GM10266 (cell line): ENCODE data around the gene CMPK1.
A peak's percentile ranks its signal among the peaks of the same experiment; 100 is the strongest.

Experiments
- DNase-seq: peaks from one replicate; pipeline ENCODE4 v3.0.0; 2012; ENCODE audit errors: extremely low spot score
- CTCF ChIP-seq: IDR thresholded peaks from 2 replicates; pipeline ENCODE4 v1.5.1; 2012; ENCODE audit warnings: mild to moderate bottlenecking, low read depth; ENCODE audit not compliant: control insufficient read depth, insufficient read depth; ENCODE audit errors: missing control alignments

Gene CMPK1

GRCh38 chr1:47331875-47332274, 1.7 kb upstream of the CMPK1 start:
- DNase-seq: no peak
- TF ChIP-seq CTCF: no peak

DNA sequence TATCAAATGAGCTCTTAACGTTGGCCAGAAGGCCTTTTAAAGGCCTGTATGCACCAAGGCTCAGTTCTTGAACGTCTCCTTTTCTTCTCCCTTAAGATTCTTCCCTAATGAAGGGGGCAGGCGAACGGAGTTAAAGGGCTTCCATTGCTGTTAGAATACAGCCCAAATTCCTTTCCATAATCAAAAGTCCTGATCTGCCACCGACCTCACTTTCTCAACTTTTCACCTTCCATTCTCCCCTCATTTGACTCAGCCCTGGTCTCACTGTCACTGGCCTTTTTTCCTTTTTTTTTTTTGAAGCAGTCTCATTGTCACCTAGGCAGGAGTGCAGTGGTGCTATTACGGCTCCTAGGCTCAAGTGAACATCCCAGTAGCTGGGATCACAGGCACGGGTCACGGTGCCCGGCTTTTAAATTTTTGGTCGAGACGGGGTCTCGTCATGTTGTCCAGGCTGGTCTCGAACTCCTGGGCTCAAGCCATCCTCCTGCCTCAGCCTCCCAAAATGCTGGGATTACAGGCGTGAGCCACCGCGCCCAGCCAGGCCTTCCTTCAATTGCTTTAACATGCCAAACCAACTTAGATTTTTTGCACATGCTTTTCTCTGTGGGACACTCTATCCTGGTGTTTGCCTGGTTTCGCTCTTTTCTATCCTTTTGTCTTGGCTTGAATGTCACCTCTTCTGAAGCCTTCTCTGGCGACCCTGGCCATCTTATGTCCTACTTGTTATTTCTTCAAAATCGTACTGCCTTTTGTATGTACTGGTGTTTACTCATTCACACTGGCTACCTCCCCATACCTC, 612 bp upstream of the CMPK1 start:
- no peak for DNase-seq
- no peak for TF ChIP-seq CTCF

DNA sequence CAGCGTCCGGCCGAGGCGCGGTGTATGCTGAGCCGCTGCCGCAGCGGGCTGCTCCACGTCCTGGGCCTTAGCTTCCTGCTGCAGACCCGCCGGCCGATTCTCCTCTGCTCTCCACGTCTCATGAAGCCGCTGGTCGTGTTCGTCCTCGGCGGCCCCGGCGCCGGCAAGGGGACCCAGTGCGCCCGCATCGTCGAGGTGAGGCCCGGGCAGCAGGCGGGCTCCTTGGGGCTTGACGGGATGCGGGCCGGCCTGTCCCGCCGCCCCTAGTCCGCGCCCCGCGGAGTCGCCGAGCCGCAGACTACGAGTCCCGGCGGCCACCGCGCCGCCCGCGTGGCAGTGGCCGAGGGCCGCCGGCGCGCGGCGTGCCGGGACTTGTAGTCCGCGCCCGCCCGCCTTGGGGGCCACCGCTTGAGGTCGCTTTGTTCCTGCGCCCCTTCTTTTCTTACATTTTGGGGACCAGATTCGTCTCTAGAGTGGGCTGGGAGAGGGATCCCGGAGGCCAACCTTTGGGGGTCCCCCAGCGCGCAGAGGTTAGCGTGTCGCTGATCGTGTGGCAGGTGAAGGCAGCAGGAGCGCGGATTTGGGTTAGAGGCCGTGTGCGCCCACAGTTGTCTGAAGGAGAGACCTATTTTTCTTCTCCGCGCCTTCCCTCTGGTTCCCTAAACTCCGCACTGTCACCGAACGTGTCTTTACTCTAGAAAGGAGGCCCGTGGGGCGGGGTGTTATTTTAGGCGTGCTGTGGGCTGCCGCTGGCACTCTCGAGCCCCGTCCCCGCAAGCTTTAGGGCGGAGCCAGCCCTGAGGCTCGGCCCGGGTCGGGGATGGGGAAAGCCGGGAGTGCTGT, 553 bp downstream of the CMPK1 start:
- TF ChIP-seq CTCF: peak; percentile 46
- DNase-seq: peak; percentile 93

- no peak for TF ChIP-seq CTCF
- no peak for DNase-seq
These were observed 1.3 kb downstream of the CMPK1 start for GRCh38 chr1:47334765-47335435.

- DNase-seq: no peak
- no peak for TF ChIP-seq CTCF
These were observed 3.8 kb downstream of the CMPK1 start for GRCh38 chr1:47337350-47337749.

DNA sequence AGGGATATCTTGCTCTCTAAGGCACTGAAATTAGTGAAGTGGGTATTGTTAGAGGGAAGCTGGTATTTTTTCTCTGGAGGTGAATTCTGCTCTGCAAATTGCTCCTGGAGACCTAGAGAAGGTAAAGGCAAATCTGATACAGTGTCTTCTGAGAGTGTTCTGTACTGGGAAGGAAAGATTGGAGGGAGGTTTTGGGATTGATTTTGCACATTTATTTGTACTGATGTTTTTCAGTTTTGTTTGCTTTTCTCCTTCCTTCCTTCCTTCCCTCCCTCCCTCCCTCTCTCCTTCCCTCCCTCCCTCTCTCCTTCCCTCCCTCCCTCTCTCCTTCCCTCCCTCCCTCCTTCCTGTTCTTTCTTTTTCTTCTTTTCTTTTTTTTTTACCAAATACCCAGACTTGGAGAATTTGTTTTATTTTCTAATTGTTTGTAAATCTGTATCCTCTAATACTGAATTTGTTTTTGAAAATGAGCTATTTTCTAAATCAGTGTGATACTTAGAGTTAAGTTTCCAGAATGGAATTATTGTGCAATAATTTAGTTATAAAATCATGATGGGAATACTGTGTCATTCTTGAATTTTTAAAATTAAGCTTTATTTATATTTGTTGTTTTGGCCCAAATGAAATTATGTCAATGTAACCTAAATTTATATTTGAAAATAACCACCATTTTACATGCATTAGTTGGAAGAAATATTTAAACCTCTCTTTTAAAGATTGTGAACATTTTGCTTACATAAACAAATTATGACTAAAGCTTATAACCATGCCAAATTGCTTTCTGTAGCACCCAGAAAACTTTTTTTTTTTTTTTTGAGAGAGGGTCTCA, 4.9 kb downstream of the CMPK1 start:
- DNase-seq: no peak
- no peak for TF ChIP-seq CTCF
